Measurements from ENCODE around the gene NGB. TPM values are rescaled to one million over a fixed set of nuclear protein-coding genes. Genes with fewer than 3 reads are reported as not detected.

NGB gene
- total and polyA plus RNA-seq, 9 of the 15 experiments (the other 6 are each of a cell fraction or from before 2014, with no cell fraction given) = not detected

DNA sequence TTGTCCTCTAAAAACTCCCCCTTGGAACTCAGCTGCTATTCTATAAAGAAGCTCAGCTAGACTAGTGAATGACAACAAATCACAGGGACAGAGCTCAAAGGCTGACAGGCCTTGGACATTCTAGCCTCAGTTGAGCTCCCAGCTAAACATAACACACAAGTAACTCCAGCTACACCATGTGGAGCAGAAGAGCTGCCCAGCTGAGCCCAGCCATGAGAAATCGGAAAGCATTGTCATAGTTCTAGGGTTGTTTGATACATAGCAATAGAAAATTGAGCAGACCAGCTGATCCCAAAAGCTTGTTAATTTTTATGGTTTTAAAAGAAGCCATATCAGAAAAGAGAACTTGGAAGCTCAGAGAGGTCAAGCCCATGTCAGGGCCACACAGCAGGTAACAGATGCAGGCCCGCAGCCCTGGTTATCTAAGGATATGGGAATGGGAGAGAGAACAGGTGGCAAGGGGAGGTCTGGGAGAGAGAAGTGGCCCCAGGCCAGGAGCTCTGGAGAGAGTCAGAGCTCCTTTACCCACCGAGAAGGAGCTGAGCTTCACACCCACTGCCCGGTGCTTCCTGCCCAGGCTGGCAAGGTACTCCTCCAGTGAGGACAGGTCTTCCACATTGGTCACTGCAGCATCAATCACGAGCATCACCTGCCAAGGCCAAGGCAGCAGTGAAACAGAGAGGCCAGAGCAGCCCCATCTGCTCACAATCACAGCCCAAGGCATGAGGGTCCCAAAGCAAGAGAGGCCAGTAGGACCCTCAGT lies 2.9 kb downstream of the NGB start:
- Histone ChIP-seq H3K9me3 (replicated peaks; ENCODE audit: control insufficient read depth, insufficient read depth, low read depth, low read length) (no peaks in the 10 kb centered on the region), H3K4me1 (replicated peaks in 1 of 2; ENCODE audit: control insufficient read depth in 2 of 2, insufficient read depth in 2 of 2, low read length in 2 of 2) (peaks cover 0 to 14% of the 10 kb centered on the region in 2 experiments; a peak in 2 of 5 replicates), H3K9me1 (ENCODE audit: control insufficient read depth, insufficient read depth, low read length) (no peaks in the 10 kb centered on the region), H3K36me3 (ENCODE audit: control insufficient read depth, insufficient read depth, low read length) (no peaks in the 10 kb centered on the region), H3K4me2 (ENCODE audit: insufficient read depth, low read length) (no peak overlapping the region), H3K4me3 (no peak overlapping the region), H2AFZ (ENCODE audit: low read depth, low read length) (no peak overlapping the region), H3K27ac (ENCODE audit: extremely low read depth, low read depth, low read length) (no peak overlapping the region), H4K20me1 (replicated peaks; ENCODE audit: control insufficient read depth, insufficient read depth, low read length) (no peaks in the 10 kb centered on the region), H3K9ac (ENCODE audit: insufficient read depth in 1 of 2, low read depth in 2 of 2, low read length in 2 of 2) (no peak overlapping the region), H3K27me3 (ENCODE audit: control insufficient read depth in 2 of 2, insufficient read depth in 2 of 2, low read length in 2 of 2) (peaks cover 0 to 50% of the 10 kb centered on the region in 2 experiments; a peak in 3 of 5 replicates), H3K79me2 (ENCODE audit: control insufficient read depth, insufficient read depth, low read length) (no peaks in the 10 kb centered on the region)
- ATAC-seq = no peak
- FAIRE-seq = no peak
- POLR2A ChIA-PET = interaction anchor here (1.0 to 1.3 kb wide), 3 partner anchors 9 to 16 kb away, joined by 3 to 5 read pairs (median 3); no protein-coding TSS in a partner anchor
- CTCF ChIA-PET (ENCODE audit: low intra/inter-chr PET ratio) = interaction anchor here (0.5 kb wide), 1 partner anchor 564 kb away, joined by 3 read pairs; no protein-coding TSS in a partner anchor
- 0% methylated on average over 3 of the region's 5 CpGs for WGBS (ENCODE audit: insufficient coverage, low coverage, missing lambda C conversion rate)
- in situ Hi-C loops (cut with MboI) = no loop called here
- no peak for DNase-seq (ENCODE audit: extremely low read depth in 1 of 4, low spot score in 3 of 4)
- TF ChIP-seq RBBP5 (IDR thresholded peaks at IDR 0.05; ENCODE audit: borderline replicate concordance, insufficient read depth, low read length, poor library complexity, severe bottlenecking) (no peak), TSC22D4 (tag; IDR thresholded peaks at IDR 0.05) (no peak), ZNF3 (CRISPR knock-in tag; IDR thresholded peaks at IDR 0.05) (no peak), EWSR1 (IDR thresholded peaks at IDR 0.05; ENCODE audit: borderline replicate concordance, low read depth, partially characterized antibody) (no peak), JUNB (CRISPR knock-in tag; conservative IDR thresholded peaks at IDR 0.05) (no peak)
- TF ChIP-seq, protein P1, sequence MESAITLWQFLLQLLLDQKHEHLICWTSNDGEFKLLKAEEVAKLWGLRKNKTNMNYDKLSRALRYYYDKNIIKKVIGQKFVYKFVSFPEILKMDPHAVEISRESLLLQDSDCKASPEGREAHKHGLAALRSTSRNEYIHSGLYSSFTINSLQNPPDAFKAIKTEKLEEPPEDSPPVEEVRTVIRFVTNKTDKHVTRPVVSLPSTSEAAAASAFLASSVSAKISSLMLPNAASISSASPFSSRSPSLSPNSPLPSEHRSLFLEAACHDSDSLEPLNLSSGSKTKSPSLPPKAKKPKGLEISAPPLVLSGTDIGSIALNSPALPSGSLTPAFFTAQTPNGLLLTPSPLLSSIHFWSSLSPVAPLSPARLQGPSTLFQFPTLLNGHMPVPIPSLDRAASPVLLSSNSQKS (CRISPR knock-in tag; IDR thresholded peaks at IDR 0.05) = no peak
- BruUV-seq (replicated peaks) = no TSS peak
- intact Hi-C loops (cut with micrococcal nuclease) = no loop called here
